Lower leg skin (tissue), 3 donors: ENCODE measurements around the gene C9.

ENCODE experiments used
- CTCF ChIP-seq, 3 donors: fragments of 450-650 bp; IDR thresholded peaks; one replicate each; pipeline ENCODE4 v1.5.1; 2016; ENCODE audit warnings: antibody characterized with exemption in 3 of 3, mild to moderate bottlenecking in 3 of 3, moderate library complexity in 2 of 3
- POLR2A ChIP-seq, 2 donors: fragments of 450-650 bp; IDR thresholded peaks; one replicate each; pipeline ENCODE4 v1.6.1; 2016 to 2017; ENCODE audit warnings: antibody characterized with exemption in 2 of 2, mild to moderate bottlenecking in 1 of 2, moderate library complexity in 1 of 2

GRCh38 chr5:39368116-39368515 lies 3.8 kb upstream of the C9 start:
- TF ChIP-seq CTCF (IDR thresholded peaks at IDR 0.05) = no peak
- TF ChIP-seq POLR2A (IDR thresholded peaks at IDR 0.05) = no peak
